ENCODE measurements around the gene CASP4. TPM values are rescaled to one million over a fixed set of nuclear protein-coding genes. Genes with fewer than 3 reads are reported as not detected.

The CASP4 gene
- total RNA-seq, 2 donors from 2014 or later: not detected

GRCh38 chr11:104905271-104905670 is 63.1 kb downstream of the CASP4 start:
- no peaks in the 10 kb centered on the region for H3K4me1 Mint-ChIP-seq
- Histone ChIP-seq H3K27ac (ENCODE audit: low read depth, low read length) (no peak overlapping the region), H3K9ac (ENCODE audit: extremely low read depth, low read length, poor library complexity, severe bottlenecking) (no peak overlapping the region), H3K4me1 (ENCODE audit: control insufficient read depth, insufficient read depth, low read length) (no peaks in the 10 kb centered on the region), H3K27me3 (ENCODE audit: control insufficient read depth, insufficient read depth, low read length, poor library complexity, severe bottlenecking) (no peaks in the 10 kb centered on the region), H3K9me3 (ENCODE audit: control insufficient read depth, low read length) (no peaks in the 10 kb centered on the region), H3K36me3 (ENCODE audit: control insufficient read depth, insufficient read depth, low read length) (no peaks in the 10 kb centered on the region), H3K4me3 (ENCODE audit: low read length) (no peak overlapping the region)
- DNase-seq: no peak
- H3K36me3 Mint-ChIP-seq (ENCODE audit: low read depth): no peaks in the 10 kb centered on the region
- H3K27me3 Mint-ChIP-seq (ENCODE audit: insufficient read depth): no peaks in the 10 kb centered on the region
- H3K4me3 Mint-ChIP-seq: no peak overlapping the region
- peak; percentile 68 for TF ChIP-seq CTCF (conservative IDR thresholded peaks at IDR 0.05)
- no peak overlapping the region for H3K27ac Mint-ChIP-seq
- H3K9me3 Mint-ChIP-seq: no peaks in the 10 kb centered on the region
- 97% methylated on average over 4 of the region's 4 CpGs; no CpG with 5 or more reads in 1 of the 2 experiments for WGBS, 2 experiments (ENCODE audit: insufficient coverage in 1 of 2, insufficient read length in 1 of 2)

GRCh38 chr11:104899226-104899625 is 69.1 kb downstream of the CASP4 start:
- peak; percentile 53 for DNase-seq
- Histone ChIP-seq H3K27me3 (ENCODE audit: control insufficient read depth, insufficient read depth, low read length, poor library complexity, severe bottlenecking) (no peaks in the 10 kb centered on the region), H3K4me1 (ENCODE audit: control insufficient read depth, insufficient read depth, low read length) (no peaks in the 10 kb centered on the region), H3K4me3 (ENCODE audit: low read length) (no peak overlapping the region), H3K9ac (ENCODE audit: extremely low read depth, low read length, poor library complexity, severe bottlenecking) (no peak overlapping the region), H3K27ac (ENCODE audit: low read depth, low read length) (no peak overlapping the region), H3K9me3 (ENCODE audit: control insufficient read depth, low read length) (no peaks in the 10 kb centered on the region), H3K36me3 (ENCODE audit: control insufficient read depth, insufficient read depth, low read length) (no peaks in the 10 kb centered on the region)
- peaks cover 10% of the 10 kb centered on the region for H3K4me1 Mint-ChIP-seq
- TF ChIP-seq CTCF (conservative IDR thresholded peaks at IDR 0.05): no peak
- H3K27me3 Mint-ChIP-seq (ENCODE audit: insufficient read depth): no peaks in the 10 kb centered on the region
- H3K36me3 Mint-ChIP-seq (ENCODE audit: low read depth): no peaks in the 10 kb centered on the region
- H3K9me3 Mint-ChIP-seq: no peaks in the 10 kb centered on the region
- no peak overlapping the region for H3K4me3 Mint-ChIP-seq
- H3K27ac Mint-ChIP-seq: no peak overlapping the region

- H3K36me3 Mint-ChIP-seq (ENCODE audit: low read depth): no peaks in the 10 kb centered on the region
- no peaks in the 10 kb centered on the region for H3K27me3 Mint-ChIP-seq (ENCODE audit: insufficient read depth)
- Histone ChIP-seq H3K4me1 (ENCODE audit: control insufficient read depth, insufficient read depth, low read length) (no peaks in the 10 kb centered on the region), H3K4me3 (ENCODE audit: low read length) (no peak overlapping the region), H3K9ac (ENCODE audit: extremely low read depth, low read length, poor library complexity, severe bottlenecking) (no peak overlapping the region), H3K27ac (ENCODE audit: low read depth, low read length) (no peak overlapping the region), H3K27me3 (ENCODE audit: control insufficient read depth, insufficient read depth, low read length, poor library complexity, severe bottlenecking) (no peaks in the 10 kb centered on the region), H3K36me3 (ENCODE audit: control insufficient read depth, insufficient read depth, low read length) (no peaks in the 10 kb centered on the region), H3K9me3 (ENCODE audit: control insufficient read depth, low read length) (no peaks in the 10 kb centered on the region)
- 100% methylated on average over 1 of the region's 1 CpG; no CpG with 5 or more reads in 1 of the 2 experiments for WGBS, 2 experiments (ENCODE audit: insufficient coverage in 1 of 2, insufficient read length in 1 of 2)
- peaks cover 13% of the 10 kb centered on the region for H3K4me1 Mint-ChIP-seq
- TF ChIP-seq CTCF (conservative IDR thresholded peaks at IDR 0.05): no peak
- no peak for DNase-seq
- no peak overlapping the region for H3K27ac Mint-ChIP-seq
- H3K4me3 Mint-ChIP-seq: no peak overlapping the region
- H3K9me3 Mint-ChIP-seq: no peaks in the 10 kb centered on the region
Measured at GRCh38 chr11:104898685-104899013, 69.7 kb downstream of the CASP4 start.

Data from endodermal cell (in vitro differentiated cells).